Activated CD4-positive, alpha-beta T cell treated with anti-CD3 and anti-CD28 coated beads, Interleukin-2, Interleukin-4, amounts not matched to agents 100 ng/mL and 50 ng/mL, durations not matched to agents 16 hours and 8 hours (primary cell): ENCODE results near the gene GPR15LG.

ENCODE experiments used
- DNase-seq: peaks from one replicate; pipeline ENCODE4 v3.0.0-alpha.2; 2020; ENCODE audit warnings: low spot score

Gene GPR15LG

DNA sequence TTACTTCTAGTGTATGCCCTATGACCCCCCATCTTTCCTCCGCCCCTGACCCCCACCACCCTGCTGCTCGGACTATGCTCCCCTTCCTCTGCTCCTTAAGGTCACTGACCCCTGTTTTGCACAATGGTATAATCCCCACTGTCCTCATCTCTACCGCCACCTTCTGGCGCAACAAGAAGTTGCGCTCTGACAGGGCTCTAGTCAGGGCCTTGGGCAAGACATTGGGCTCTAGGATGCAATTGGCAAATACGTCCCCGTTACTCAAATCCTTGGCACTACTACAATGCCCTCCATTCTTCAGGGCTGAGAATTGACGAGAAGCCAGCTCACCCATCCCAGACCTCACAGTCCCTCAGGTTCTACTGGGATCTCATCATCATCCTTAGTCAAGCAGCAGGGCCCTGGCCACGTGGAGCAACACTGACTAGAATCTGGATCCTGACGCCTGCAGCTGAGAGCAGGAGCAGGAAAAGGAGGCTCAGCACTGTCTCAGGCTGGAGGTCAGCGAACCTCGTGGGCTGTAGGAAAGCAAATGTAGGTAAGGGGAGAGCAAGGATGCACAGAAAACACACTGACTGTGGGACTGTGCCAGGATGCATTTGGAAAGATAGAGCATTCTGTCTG, 41.1 kb downstream of the GPR15LG start:
- DNase-seq: peak; percentile 47

DNA sequence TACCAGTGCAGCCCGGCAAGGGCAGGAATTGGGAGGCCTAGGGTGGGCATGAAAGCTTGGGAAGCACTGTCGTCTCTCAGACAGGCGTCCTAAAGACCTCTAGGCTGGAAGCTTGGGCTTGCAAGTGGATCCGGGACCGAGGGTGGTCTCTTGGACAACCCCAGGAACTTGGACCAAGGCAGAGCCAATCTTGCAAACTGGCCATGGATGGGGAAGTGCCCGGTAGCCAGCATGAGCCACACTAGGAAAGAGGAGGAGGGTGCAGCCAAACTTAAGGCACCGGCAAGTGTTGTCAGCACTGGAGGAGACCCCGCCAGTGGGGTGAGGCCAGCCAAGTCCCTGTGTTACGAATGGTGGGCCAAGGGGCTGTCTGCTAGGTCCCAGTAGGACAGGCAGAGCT, 43.2 kb downstream of the GPR15LG start:
- no peak for DNase-seq

DNA sequence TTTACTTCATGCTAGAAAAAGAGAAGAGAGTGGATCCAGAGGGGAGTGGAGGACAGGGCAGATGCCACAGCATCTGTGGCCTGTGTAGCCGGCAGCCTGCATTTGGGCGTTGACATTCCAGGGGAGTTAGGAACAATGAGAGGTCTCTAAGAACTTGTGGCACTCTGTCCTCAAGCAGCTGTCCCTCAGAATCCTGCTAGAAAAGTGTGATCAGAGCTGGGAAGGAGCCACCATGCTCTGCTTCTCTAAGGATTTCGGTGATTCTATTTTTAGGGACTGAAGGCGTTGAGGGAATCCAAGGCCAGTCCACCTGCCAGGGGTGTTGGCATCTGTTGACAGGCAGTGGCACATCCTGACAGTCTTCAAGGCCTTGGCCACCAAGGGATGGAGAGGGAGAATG, 44.1 kb downstream of the GPR15LG start:
- DNase-seq: no peak

DNA sequence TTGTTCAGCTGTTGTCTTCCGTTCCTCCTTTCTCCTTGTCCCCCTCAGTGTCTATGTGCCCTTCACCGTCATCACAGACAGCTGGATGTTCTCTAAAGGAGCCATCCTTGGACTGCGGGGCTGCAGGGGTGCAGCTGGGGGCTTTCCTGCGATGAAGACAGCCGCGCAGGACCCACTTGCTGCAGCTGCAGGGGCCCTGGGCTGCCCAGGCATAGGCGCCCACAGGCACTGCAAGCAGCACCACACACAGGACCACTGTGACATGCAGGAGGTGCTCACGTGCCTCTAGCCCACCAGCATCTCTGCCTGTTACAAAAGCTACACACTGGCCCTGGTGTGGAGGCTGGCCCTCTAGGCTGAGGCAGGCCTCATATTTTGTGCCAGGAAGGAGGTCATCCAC, 48.3 kb downstream of the GPR15LG start:
- DNase-seq: no peak

DNA sequence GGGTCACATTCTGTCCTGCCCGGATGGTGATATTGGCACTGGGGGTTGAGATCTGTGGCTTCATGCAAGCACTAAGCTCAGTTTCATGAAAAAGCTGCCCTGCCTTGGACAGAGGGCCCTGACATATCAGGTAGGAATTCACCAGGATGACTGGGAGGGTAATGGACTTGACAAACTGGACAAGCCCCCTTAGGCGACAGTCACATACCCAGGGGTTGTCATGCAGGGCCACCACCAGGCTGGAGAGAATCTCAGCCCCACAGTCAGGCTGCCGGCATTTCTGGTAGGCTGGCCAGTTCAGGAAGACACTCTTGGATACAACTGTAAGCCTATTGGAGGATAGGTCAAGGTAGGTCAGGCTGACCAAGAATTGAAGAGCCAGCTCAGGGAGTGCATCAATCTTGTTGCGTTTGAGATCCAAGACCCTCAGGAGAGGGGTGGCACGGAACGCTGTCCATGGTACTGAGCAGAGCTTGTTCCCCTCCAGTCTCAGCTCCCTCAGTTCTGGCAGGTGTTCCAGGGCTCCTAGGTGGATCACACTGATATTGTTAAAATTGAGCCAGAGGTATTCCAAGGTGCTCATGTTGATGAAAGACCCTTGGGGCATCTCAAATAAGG, 50.9 kb downstream of the GPR15LG start:
- DNase-seq: no peak

DNA sequence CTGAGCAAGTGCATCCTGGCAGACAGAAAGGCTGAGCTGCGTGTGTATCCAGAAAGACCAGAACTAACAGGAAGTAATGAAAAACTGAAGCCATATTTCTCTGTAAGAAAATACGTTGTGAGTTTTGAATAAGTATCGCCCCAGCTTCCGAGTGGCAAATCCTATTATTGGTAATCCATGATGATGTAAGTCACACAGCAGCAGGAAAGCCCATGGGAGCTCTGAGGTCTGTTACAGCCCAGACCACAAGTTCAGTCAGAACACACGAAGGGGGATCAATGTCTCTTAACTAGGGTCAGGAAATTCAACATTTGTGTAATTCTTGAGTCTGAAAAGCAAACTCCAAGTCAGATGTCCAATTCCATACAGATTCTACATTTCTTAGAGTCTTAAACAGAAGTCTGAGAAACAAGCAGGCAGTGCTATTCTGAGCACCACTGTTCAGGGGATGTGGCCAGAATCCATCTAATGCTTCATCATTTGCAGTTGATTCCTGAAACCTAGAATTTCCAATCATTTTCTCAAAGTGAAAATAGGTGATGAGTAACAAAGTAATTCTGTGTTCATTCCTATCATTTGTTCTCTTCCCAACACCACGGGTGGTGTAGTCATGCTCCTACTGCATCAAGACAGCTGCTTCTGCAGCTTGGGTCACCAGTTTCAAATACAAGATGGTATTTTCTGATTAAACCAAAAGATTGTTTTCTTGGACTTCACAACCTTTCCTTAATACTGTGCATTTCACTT, 52.0 kb downstream of the GPR15LG start, which contains the start of gene LRIT2:
LRIT2 (minus strand) TSS at position 118 of the 747 bp plus-strand sequence; CDS start at position 94, 24 bp downstream.
- DNase-seq: no peak

DNA sequence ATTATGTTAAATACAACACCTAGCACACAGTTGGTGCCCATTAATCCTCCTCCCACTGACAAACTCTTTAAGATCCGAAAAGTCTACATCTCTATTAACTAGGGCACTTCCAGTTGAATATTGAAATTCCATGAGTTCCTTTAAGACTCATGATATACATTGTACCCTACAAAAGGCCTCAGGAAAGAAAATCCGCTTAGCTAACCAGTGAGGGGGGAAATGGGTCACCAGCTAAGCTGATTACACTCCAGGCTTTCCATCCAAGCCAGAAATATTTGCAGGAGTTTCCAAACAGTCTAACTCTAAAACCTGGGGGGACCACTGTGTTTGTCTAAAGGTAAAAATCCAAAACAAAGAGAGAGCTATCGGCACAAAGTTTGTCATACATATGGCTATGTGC, 53.0 kb downstream of the GPR15LG start:
- DNase-seq: no peak

DNA sequence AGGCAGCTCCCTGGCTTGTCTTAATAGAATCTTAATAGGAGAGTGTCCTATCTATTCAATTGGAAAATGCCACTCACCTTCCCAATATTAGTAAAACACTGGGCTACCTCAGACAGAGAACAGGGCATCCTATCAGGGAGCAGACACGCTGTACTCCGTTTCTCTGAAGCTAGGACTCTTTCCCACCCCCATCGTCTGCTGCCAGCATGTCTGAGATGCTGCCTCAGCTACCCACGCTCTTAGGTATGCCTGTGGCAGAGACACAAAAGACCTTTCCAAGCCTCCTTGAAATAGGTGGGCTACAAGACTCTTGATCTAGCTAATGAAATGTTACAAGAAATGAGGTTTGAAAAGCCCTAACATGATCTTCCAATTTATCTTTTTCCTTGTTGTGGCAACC, 54.2 kb downstream of the GPR15LG start:
- no peak for DNase-seq

DNA sequence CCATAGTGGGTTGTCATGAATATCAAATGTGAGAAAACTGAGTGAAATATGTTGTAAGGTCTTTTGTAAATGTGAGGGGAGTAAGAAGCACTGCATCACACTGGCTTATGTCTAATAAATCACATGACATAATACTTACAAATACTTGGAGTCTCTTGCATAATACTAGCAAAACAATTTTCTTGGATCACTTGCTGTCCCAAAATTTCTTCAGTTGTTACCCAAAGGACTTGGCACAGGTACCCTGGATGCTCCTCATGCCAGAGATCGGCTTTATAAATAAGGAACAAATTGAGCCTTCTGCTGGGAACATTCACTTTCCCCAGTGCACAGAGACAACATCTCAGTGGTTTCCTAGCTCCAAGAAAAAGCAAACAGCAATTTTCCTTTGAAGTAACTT, 56.8 kb downstream of the GPR15LG start:
- no peak for DNase-seq

DNA sequence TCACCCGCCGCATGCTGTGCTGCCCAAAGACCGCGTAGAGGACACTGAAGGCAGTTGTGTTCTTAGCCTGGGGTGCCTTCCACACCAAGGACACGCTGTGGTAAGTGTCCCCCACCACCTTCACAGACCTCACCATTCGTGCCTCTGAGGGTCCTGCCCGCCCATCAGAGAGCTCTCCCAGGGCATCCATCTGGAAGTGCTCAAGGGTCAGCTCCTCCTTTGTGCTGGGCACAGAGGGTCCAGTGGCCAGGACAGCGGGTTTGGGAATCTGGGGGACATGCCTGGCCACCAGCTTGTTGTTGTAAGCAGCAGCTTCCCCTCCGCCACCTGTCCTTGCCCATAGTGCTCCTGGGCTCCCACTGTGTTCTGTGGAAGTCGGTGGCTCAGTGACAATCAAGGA, 58.8 kb downstream of the GPR15LG start:
- no peak for DNase-seq

DNA sequence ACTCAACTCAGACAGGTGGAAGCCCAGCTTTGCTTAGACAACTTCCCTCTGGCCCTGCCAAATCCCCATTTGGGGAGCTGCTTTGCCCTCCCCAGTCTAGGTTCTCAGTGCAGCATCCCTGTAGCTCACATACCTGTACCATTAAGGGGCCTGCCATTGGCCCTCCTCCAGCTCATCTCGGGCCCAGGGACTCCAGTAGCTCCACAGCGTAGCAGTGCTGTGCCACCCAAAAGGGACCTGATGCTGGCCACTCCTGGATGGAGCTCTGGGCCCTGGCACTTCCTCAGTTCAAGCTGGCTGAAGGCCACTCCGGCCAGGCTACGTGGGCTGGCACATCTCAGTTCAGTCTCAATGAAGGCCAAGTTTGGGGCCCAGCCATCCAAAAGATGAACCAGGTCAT, 60.3 kb downstream of the GPR15LG start:
- DNase-seq: no peak

DNA sequence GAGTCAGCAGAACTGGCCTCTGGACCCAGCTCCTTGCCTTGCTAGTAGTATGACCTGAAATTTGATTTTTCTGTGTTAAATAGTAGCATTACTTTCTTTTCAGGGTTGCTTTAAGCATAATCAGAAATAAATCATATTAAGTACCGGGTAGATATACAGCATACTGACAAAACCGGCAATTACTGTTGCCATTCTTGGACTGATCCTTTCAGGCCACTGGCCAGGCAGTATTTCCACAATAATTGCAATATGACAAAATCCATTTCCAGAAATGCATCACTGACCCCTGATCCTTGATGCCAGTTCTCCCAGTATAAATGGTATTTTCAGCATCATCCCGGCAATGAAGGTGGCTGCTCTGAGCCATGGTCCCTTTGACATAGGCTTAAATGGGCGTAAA, 60.9 kb downstream of the GPR15LG start:
- DNase-seq: no peak
